Upper lobe of left lung (tissue), 6 donors: ENCODE measurements around the gene KCNAB1. TPM values are rescaled to one million over a fixed set of nuclear protein-coding genes. Genes with fewer than 3 reads are reported as not detected.

Experiments used
- ATAC-seq, 2 donors: fragments of 200-7000 bp; cut with Tn5 transposase; one replicate each; pipeline ENCODE4 v1.9.1; 2022; ENCODE audit warnings: mild to moderate bottlenecking in 2 of 2, moderate library complexity in 2 of 2; ENCODE audit not compliant: low FRiP score in 2 of 2
- DNase-seq, 2 donors: peaks; one replicate each; pipeline ENCODE4 v3.0.0-alpha.2; 2019 to 2020
- H3K27ac ChIP-seq, 4 donors: fragments of 200-600 bp; sonication (generic); one replicate each; pipeline ENCODE4 v1.5.1; 2016 to 2019
- H3K27me3 ChIP-seq, 4 donors: fragments of 200-600 bp; sonication (generic); one replicate each; pipeline ENCODE4 v1.5.1; 2017 to 2019
- H3K36me3 ChIP-seq, 4 donors: fragments of 200-600 bp; sonication (generic); one replicate each; pipeline ENCODE4 v1.5.1; 2016 to 2019
- H3K4me1 ChIP-seq, 4 donors: fragments of 200-600 bp; sonication (generic); one replicate each; pipeline ENCODE4 v1.5.1; 2018 to 2019
- H3K4me3 ChIP-seq, 4 donors: fragments of 200-600 bp; sonication (generic); one replicate each; pipeline ENCODE4 v1.5.1; 2017 to 2019; ENCODE audit warnings: mild to moderate bottlenecking in 2 of 4, moderate library complexity in 1 of 4
- H3K9me3 ChIP-seq, 4 donors: fragments of 200-600 bp; sonication (generic); one replicate each; pipeline ENCODE4 v1.5.1; 2018 to 2019
- CTCF ChIP-seq, 6 experiments: fragments of 450-650 bp in 4 of 6; fragments of 200-600 bp in 2 of 6; sonication (generic) in 2 of 6; IDR thresholded peaks; one replicate each; pipeline ENCODE4 v1.5.1; 2016 to 2019; ENCODE audit warnings: antibody characterized with exemption in 6 of 6
- EP300 ChIP-seq, 4 donors: sonication (generic); formaldehyde crosslinking; IDR thresholded peaks; one replicate each; pipeline ENCODE4 v1.5.1; 2017; ENCODE audit warnings: antibody characterized with exemption in 4 of 4, control low read depth in 2 of 4
- POLR2A ChIP-seq, 4 donors: fragments of 450-650 bp; IDR thresholded peaks; one replicate each; pipeline ENCODE4 v1.5.1; 2016 to 2017; ENCODE audit warnings: antibody characterized with exemption in 4 of 4, mild to moderate bottlenecking in 2 of 4
- POLR2AphosphoS5 ChIP-seq, 2 donors: sonication (generic); formaldehyde crosslinking; IDR thresholded peaks; one replicate each; pipeline ENCODE4 v1.5.1; 2017; ENCODE audit warnings: antibody characterized with exemption in 2 of 2
- WGBS, 2 donors: methylation state at CpG; one replicate each; pipeline ENCODE4 v1.1.5; 2017 to 2018; 5-methylcytosine and 5-hydroxymethylcytosine counted together
- total RNA-seq, 6 donors: library from RNA; depleted of rRNA in 4 of 6; stranded (reverse); fragments of >200 nt in 4 of 6; gene quantifications; one replicate each; pipeline versions ENCODE4 v1.1.0 to v1.2.1, GENCODE V29; 2016 to 2021
- donor health status: DM: no; HTN: no; CAD: no; lungs with moderate emphysema.
- donor health status: DM: no; HTN: yes; CAD: no; lungs with severe emphysema.

KCNAB1 gene
- total RNA-seq, 6 donors from 2014 or later = 0.79 to 5.2 (median 3.0) TPM

GRCh38 chr3:156389449-156389950 is 269.1 kb downstream of the KCNAB1 start:
- ATAC-seq (no peak), DNase-seq (no peak)
- Histone ChIP-seq H3K27ac (no peak overlapping the region), H3K9me3 (no peaks in the 10 kb centered on the region), H3K27me3 (no peaks in the 10 kb centered on the region), H3K36me3 (no peaks in the 10 kb centered on the region), H3K4me1 (no peaks in the 10 kb centered on the region), H3K4me3 (no peak overlapping the region)
- WGBS, 2 donors = 64 to 75% methylated on average over 3 of the region's 3 CpGs
- TF ChIP-seq POLR2AphosphoS5 (IDR thresholded peaks at IDR 0.05) (no peak), EP300 (IDR thresholded peaks at IDR 0.05) (no peak), CTCF (IDR thresholded peaks at IDR 0.05) (no peak), POLR2A (IDR thresholded peaks at IDR 0.05) (no peak)

- H3K9me3 ChIP-seq = no peaks in the 10 kb centered on the region
- no peaks in the 10 kb centered on the region for H3K4me1 ChIP-seq
- no peak for TF ChIP-seq POLR2AphosphoS5 (IDR thresholded peaks at IDR 0.05)
- no peak for TF ChIP-seq EP300 (IDR thresholded peaks at IDR 0.05)
- no peak for TF ChIP-seq CTCF (IDR thresholded peaks at IDR 0.05)
- no peak for TF ChIP-seq POLR2A (IDR thresholded peaks at IDR 0.05)
- no peaks in the 10 kb centered on the region for H3K27me3 ChIP-seq
- ATAC-seq = no peak
- H3K36me3 ChIP-seq = no peaks in the 10 kb centered on the region
- WGBS, 2 donors = 68 to 78% methylated on average over 4 of the region's 4 CpGs
- DNase-seq = no peak
- no peak overlapping the region for H3K27ac ChIP-seq
- no peak overlapping the region for H3K4me3 ChIP-seq
Measured at GRCh38 chr3:156390846-156391245, 270.5 kb downstream of the KCNAB1 start.

GRCh38 chr3:156395961-156396710 is 275.8 kb downstream of the KCNAB1 start:
- Histone ChIP-seq H3K4me1 (no peaks in the 10 kb centered on the region), H3K27me3 (no peaks in the 10 kb centered on the region), H3K9me3 (no peaks in the 10 kb centered on the region), H3K4me3 (no peak overlapping the region), H3K36me3 (no peaks in the 10 kb centered on the region), H3K27ac (no peak overlapping the region)
- 61 to 71% methylated on average over 4 of the region's 4 CpGs for WGBS, 2 donors
- DNase-seq = no peak
- ATAC-seq = no peak
- TF ChIP-seq EP300 (IDR thresholded peaks at IDR 0.05) = no peak
- no peak for TF ChIP-seq POLR2AphosphoS5 (IDR thresholded peaks at IDR 0.05)
- TF ChIP-seq POLR2A (IDR thresholded peaks at IDR 0.05) = no peak
- TF ChIP-seq CTCF (IDR thresholded peaks at IDR 0.05) = no peak

GRCh38 chr3:156396851-156397250 is 276.5 kb downstream of the KCNAB1 start:
- Histone ChIP-seq H3K4me1 (no peaks in the 10 kb centered on the region), H3K9me3 (no peaks in the 10 kb centered on the region), H3K4me3 (no peak overlapping the region), H3K27me3 (no peaks in the 10 kb centered on the region), H3K27ac (no peak overlapping the region), H3K36me3 (no peaks in the 10 kb centered on the region)
- no peak for DNase-seq
- 71 to 88% methylated on average over 4 of the region's 4 CpGs for WGBS, 2 donors
- ATAC-seq = no peak
- TF ChIP-seq CTCF (IDR thresholded peaks at IDR 0.05) (no peak), POLR2A (IDR thresholded peaks at IDR 0.05) (no peak), POLR2AphosphoS5 (IDR thresholded peaks at IDR 0.05) (no peak), EP300 (IDR thresholded peaks at IDR 0.05) (no peak)

GRCh38 chr3:156397534-156397933 is 277.2 kb downstream of the KCNAB1 start:
- no peaks in the 10 kb centered on the region for H3K27me3 ChIP-seq
- no peak overlapping the region for H3K4me3 ChIP-seq
- H3K9me3 ChIP-seq = no peaks in the 10 kb centered on the region
- H3K36me3 ChIP-seq = no peaks in the 10 kb centered on the region
- no peaks in the 10 kb centered on the region for H3K4me1 ChIP-seq
- ATAC-seq = no peak
- no peak overlapping the region for H3K27ac ChIP-seq
- no peak for DNase-seq
- no peak for TF ChIP-seq POLR2AphosphoS5 (IDR thresholded peaks at IDR 0.05)
- TF ChIP-seq EP300 (IDR thresholded peaks at IDR 0.05) = no peak
- no peak for TF ChIP-seq CTCF (IDR thresholded peaks at IDR 0.05)
- no peak for TF ChIP-seq POLR2A (IDR thresholded peaks at IDR 0.05)
